SK-N-SH (cell line): Measurements from ENCODE around the gene RFT1. TPM values are rescaled to one million over a fixed set of nuclear protein-coding genes. Genes with fewer than 3 reads are reported as not detected.
A peak's percentile ranks its signal among the peaks of the same experiment; 100 is the strongest.

ENCODE experiments used
- CTCF ChIA-PET: fragments of 300-600, 350-600 bp; formaldehyde crosslinking; extraction: SDS; loops from one replicate; lab custom pipeline; 2021; lab: Yijun Ruan, JAX
- POLR2A ChIA-PET: fragments of 350-600 bp; sonication (Branson Sonifier 250); formaldehyde crosslinking; extraction: SDS; loops from one replicate; lab custom pipeline; 2020; ENCODE audit warnings: antibody characterized with exemption, inconsistent platforms; lab: Yijun Ruan, JAX
- DNase-seq: peaks from one replicate; pipeline ENCODE4 v3.0.0; 2012
- H2AFZ ChIP-seq: fragments of 200-600 bp; sonication (generic); 2 replicates; pipeline ENCODE4 v1.8.1; 2016; ENCODE audit warnings: antibody characterized with exemption, mild to moderate bottlenecking, low read depth
- H3F3A ChIP-seq: fragments of 200-600 bp; sonication (generic); replicated peaks from 2 replicates; pipeline ENCODE3; 2016; ENCODE audit warnings: antibody characterized with exemption, mild to moderate bottlenecking; ENCODE audit not compliant: insufficient read depth
- H3K27ac ChIP-seq, 2 experiments: fragments of 200-500 bp in 1 of 2; fragments of 200-600 bp in 1 of 2; sonication (Bioruptor generic) in 1 of 2; sonication (generic), shearing (Covaris generic) in 1 of 2; 2 replicates each; pipeline versions ENCODE4 v1.5.1 to v1.6.1; 2014 to 2016; ENCODE audit warnings: low read depth in 2 of 2, inconsistent platforms in 1 of 2, low read length in 1 of 2, mild to moderate bottlenecking in 1 of 2, mixed read lengths in 1 of 2
- H3K27me3 ChIP-seq: fragments of 200-600 bp; sonication (generic), shearing (Covaris generic); 2 replicates; pipeline ENCODE4 v1.6.1; 2016; ENCODE audit warnings: mixed run types; ENCODE audit not compliant: insufficient read depth
- H3K36me3 ChIP-seq, 2 experiments: fragments of 200-500 bp in 1 of 2; fragments of 200-600 bp in 1 of 2; sonication (Bioruptor generic) in 1 of 2; sonication (generic) in 1 of 2; replicated peaks in 1 of 2; 2 replicates each; pipeline versions ENCODE3 to v1.5.1; 2014 to 2016; ENCODE audit warnings: low read length in 1 of 2, mild to moderate bottlenecking in 1 of 2; ENCODE audit not compliant: insufficient read depth in 2 of 2, control insufficient read depth in 1 of 2
- H3K4me1 ChIP-seq, 2 experiments: fragments of 200-500 bp in 1 of 2; fragments of 200-600 bp in 1 of 2; sonication (Bioruptor generic) in 1 of 2; sonication (generic), shearing (Covaris generic) in 1 of 2; 2 replicates each; pipeline versions ENCODE4 v1.5.1 to v1.6.1; 2014 to 2016; ENCODE audit warnings: low read depth in 1 of 2, low read length in 1 of 2, mixed run types in 1 of 2; ENCODE audit not compliant: insufficient read depth in 2 of 2, control insufficient read depth in 1 of 2
- H3K4me2 ChIP-seq: fragments of 200-600 bp; sonication (generic), shearing (Covaris generic); 2 replicates; pipeline ENCODE4 v1.6.1; 2017; ENCODE audit warnings: mixed run types
- H3K4me3 ChIP-seq, 2 experiments: fragments of 200-500 bp in 1 of 2; fragments of 200-600 bp in 1 of 2; sonication (Bioruptor generic) in 1 of 2; sonication (generic), shearing (Covaris generic) in 1 of 2; 2 replicates each; pipeline versions ENCODE4 v1.5.1 to v1.8.1; 2014 to 2016; ENCODE audit warnings: low read depth in 2 of 2, inconsistent platforms in 1 of 2, low read length in 1 of 2, mild to moderate bottlenecking in 1 of 2, mixed read lengths in 1 of 2, moderate library complexity in 1 of 2
- H3K79me2 ChIP-seq: fragments of 200-600 bp; sonication (generic); 2 replicates; pipeline ENCODE4 v1.8.1; 2017; ENCODE audit warnings: mild to moderate bottlenecking; ENCODE audit not compliant: insufficient read depth
- H3K9ac ChIP-seq: fragments of 200-600 bp; sonication (generic); 2 replicates; pipeline ENCODE4 v1.6.1; 2017; ENCODE audit warnings: mixed run types
- H3K9me2 ChIP-seq: fragments of 200-600 bp; sonication (generic); 2 replicates; pipeline ENCODE4 v1.6.1; 2017; ENCODE audit warnings: mixed run types
- H3K9me3 ChIP-seq: fragments of 200-600 bp; sonication (generic); 2 replicates; pipeline ENCODE4 v1.6.1; 2017; ENCODE audit warnings: mixed run types, mild to moderate bottlenecking, moderate library complexity
- H4K20me1 ChIP-seq: fragments of 200-600 bp; sonication (generic); 2 replicates; pipeline ENCODE4 v1.6.1; 2017; ENCODE audit warnings: mild to moderate bottlenecking, mixed run types; ENCODE audit not compliant: insufficient read depth
- ELF1 ChIP-seq: IDR thresholded peaks from 2 replicates; pipeline ENCODE4 v1.4.0; 2012
- EP300 ChIP-seq, 2 experiments: IDR thresholded peaks; 2 replicates each; pipeline versions ENCODE4 v1.4.0 to v1.6.1; 2012; ENCODE audit warnings: borderline replicate concordance in 1 of 2, low read depth in 1 of 2, low read length in 1 of 2
- FOSL2 ChIP-seq: IDR thresholded peaks from 2 replicates; pipeline ENCODE4 v1.4.0; 2012; ENCODE audit warnings: low read depth, mild to moderate bottlenecking, moderate library complexity, borderline replicate concordance
- FOXJ3 ChIP-seq: sonication (generic); formaldehyde crosslinking; IDR thresholded peaks from 2 replicates; pipeline ENCODE4 v1.5.1; 2020; ENCODE audit warnings: mild to moderate bottlenecking, missing genetic modification reagents
- GATA2 ChIP-seq: sonication (generic); formaldehyde crosslinking; IDR thresholded peaks from 2 replicates; pipeline ENCODE4 v1.5.0; 2020; ENCODE audit warnings: mild to moderate bottlenecking, missing genetic modification reagents
- MXI1 ChIP-seq: IDR thresholded peaks from 2 replicates; pipeline ENCODE4 v1.6.1; 2012; ENCODE audit warnings: mild to moderate bottlenecking, low read depth, low read length, improper control_type of control experiment
- NRF1 ChIP-seq: IDR thresholded peaks from 2 replicates; pipeline ENCODE4 v1.6.1; 2012; ENCODE audit warnings: low read depth, mild to moderate bottlenecking, low read length
- POLR2AphosphoS5 ChIP-seq: IDR thresholded peaks from 2 replicates; pipeline ENCODE4 v1.6.1; 2012; ENCODE audit warnings: low read depth, low read length
- RAD21 ChIP-seq: IDR thresholded peaks from 2 replicates; pipeline ENCODE4 v1.6.1; 2012; ENCODE audit warnings: mild to moderate bottlenecking, low read length
- RXRA ChIP-seq: IDR thresholded peaks from 2 replicates; pipeline ENCODE4 v1.4.0; 2012; ENCODE audit warnings: low read depth, mild to moderate bottlenecking, borderline replicate concordance
- SIN3A ChIP-seq: IDR thresholded peaks from 2 replicates; pipeline ENCODE4 v1.6.1; 2012; ENCODE audit warnings: low read depth, mild to moderate bottlenecking, low read length, moderate library complexity, borderline replicate concordance
- SMC3 ChIP-seq: IDR thresholded peaks from 2 replicates; pipeline ENCODE4 v1.6.1; 2012; ENCODE audit warnings: low read depth, low read length, improper control_type of control experiment
- TEAD4 ChIP-seq: IDR thresholded peaks from 2 replicates; pipeline ENCODE4 v1.4.0; 2012; ENCODE audit warnings: mild to moderate bottlenecking, borderline replicate concordance; ENCODE audit not compliant: insufficient read depth
- WGBS: methylation state at CpG from one replicate; pipeline ENCODE4 v1.1.6; 2017; ENCODE audit warnings: low lambda C conversion rate; 5-methylcytosine and 5-hydroxymethylcytosine counted together
- polyA plus RNA-seq, 3 experiments: library from polyadenylated mRNA; depleted of rRNA; stranded (reverse); fragments of >200 nt; gene quantifications; 2 replicates each; pipeline ENCODE4 v1.2.3, GENCODE V29; 2012
- TF ChIP-seq, protein P1 (sequence below): IDR thresholded peaks from 2 replicates; pipeline ENCODE4 v1.4.0; 2012; ENCODE audit warnings: low read depth, borderline replicate concordance
- TF ChIP-seq, protein P2 (sequence below): IDR thresholded peaks from 2 replicates; pipeline ENCODE4 v1.4.0; 2012; ENCODE audit warnings: low read depth, borderline replicate concordance

The RFT1 gene
- polyA plus RNA-seq, 1 of the 3 experiments (the other 2 are of a cell fraction), result 13.8 TPM

DNA sequence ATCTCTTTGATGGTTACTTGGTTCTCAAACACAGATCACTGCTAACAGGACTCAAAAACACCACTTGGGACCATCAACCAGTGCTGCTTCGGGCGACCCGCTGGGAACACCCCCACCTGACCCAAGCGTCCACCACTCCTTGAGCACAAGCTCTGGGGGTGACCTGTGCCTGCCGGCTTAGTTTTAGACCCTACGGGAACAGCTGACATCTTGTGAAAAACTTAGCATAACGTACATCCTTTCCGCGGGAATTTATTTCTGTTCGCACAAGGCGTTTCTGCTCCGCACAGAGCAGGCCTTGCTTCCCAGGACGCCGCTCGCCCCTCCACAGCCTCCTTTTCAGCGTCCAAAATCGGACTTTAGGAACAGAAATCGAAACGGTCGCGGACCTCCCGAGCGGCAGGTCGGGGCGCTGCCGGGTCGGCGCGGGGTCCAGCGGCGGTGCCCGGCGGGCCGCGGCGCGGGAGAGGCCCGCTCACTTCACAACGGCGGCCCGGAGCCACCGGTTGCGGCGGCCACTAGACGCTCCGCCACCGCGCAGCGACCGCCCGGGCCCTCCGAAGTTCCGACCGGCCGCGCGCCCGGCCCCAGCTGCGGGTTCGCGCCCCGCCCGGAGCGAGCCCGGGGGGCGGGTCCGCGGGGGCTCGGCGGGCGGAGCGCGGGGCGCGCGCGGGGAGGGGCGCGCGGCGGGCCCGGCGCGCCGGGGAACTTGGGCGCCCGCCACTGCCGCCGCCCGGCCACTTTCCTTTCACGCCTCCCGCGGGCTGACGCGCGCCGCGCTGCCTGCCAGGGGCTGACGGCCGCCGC is 85.3 kb downstream of the RFT1 start:
- ChIA-PET POLR2A (interaction anchor here (1.1 kb wide), 1 partner anchor 17 kb away, joined by 4 read pairs; no protein-coding TSS in a partner anchor), CTCF (interaction anchor here (0.6 to 2.5 kb wide), 6 partner anchors 12 to 161 kb away, joined by 3 to 11 read pairs (median 4); no protein-coding TSS in a partner anchor)
- Histone ChIP-seq H2AFZ (peak overlapping the region; percentile 84), H3F3A (peaks cover 11% of the 10 kb centered on the region), H4K20me1 (no peaks in the 10 kb centered on the region), H3K9ac (peak overlapping the region; percentile 50; the same call in 1 of the 2 replicates), H3K27me3 (no peaks in the 10 kb centered on the region; the same call in 1 of the 2 replicates), H3K4me1 (peaks cover 0 to 6% of the 10 kb centered on the region in 2 experiments; a peak in 2 of 4 replicates), H3K36me3 (no peaks in the 10 kb centered on the region), H3K4me3 (peak overlapping the region; percentile 61 to 75), H3K9me2 (no peaks in the 10 kb centered on the region), H3K9me3 (no peaks in the 10 kb centered on the region), H3K27ac (peak overlapping the region in 1 of 2 experiments; percentile 47; a peak in 1 of 4 replicates), H3K4me2 (peak overlapping the region; percentile 71), H3K79me2 (no peaks in the 10 kb centered on the region; the same call in 1 of the 2 replicates)
- TF ChIP-seq, protein P1, sequence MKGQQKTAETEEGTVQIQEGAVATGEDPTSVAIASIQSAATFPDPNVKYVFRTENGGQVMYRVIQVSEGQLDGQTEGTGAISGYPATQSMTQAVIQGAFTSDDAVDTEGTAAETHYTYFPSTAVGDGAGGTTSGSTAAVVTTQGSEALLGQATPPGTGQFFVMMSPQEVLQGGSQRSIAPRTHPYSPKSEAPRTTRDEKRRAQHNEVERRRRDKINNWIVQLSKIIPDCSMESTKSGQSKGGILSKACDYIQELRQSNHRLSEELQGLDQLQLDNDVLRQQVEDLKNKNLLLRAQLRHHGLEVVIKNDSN, result no peak
- TF ChIP-seq POLR2AphosphoS5 (no peak), NRF1 (no peak), FOSL2 (no peak), EP300 (IDR thresholded peaks at IDR 0.05; ENCODE audit: borderline replicate concordance in 1 of 2, low read depth in 1 of 2, low read length in 1 of 2) (no peak), ELF1 (no peak), GATA2 (no peak), RAD21 (no peak), MXI1 (no peak; the same call in 1 of the 2 replicates), FOXJ3 (no peak), SIN3A (no peak), RXRA (no peak), TEAD4 (no peak)
- DNase-seq, result peak; percentile 92
- WGBS, result 7% methylated on average over 39 of the region's 101 CpGs

DNA sequence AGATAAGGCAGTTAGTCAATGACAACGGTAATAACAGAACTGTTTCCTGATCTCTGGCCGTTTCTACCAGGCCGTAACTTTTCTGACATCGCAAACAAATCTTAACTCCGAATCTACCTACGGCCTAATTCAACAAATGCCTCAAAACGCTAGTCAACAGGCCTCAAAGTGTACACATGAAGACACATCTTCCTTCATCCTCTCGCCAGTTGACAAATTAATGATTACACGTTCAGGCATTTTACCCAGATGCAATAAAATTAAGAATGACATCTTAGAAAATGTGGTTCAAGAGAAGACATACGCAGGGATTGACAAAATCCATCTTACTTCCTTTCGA is 85.9 kb downstream of the RFT1 start:
- Histone ChIP-seq H2AFZ (peak overlapping the region; percentile 84), H4K20me1 (no peaks in the 10 kb centered on the region), H3K4me2 (peak overlapping the region; percentile 71), H3K27ac (no peak overlapping the region), H3K27me3 (no peaks in the 10 kb centered on the region; the same call in 1 of the 2 replicates), H3K9me2 (no peaks in the 10 kb centered on the region), H3K36me3 (no peaks in the 10 kb centered on the region), H3K4me1 (peaks cover 0 to 6% of the 10 kb centered on the region in 2 experiments; a peak in 2 of 4 replicates), H3F3A (peaks cover 11% of the 10 kb centered on the region), H3K9me3 (no peaks in the 10 kb centered on the region), H3K4me3 (peak overlapping the region; percentile 61 to 75), H3K79me2 (no peaks in the 10 kb centered on the region; the same call in 1 of the 2 replicates), H3K9ac (0 out of 2 replicates have a peak overlapping the region, but pooled peaks have one; percentile 50)
- no peak for DNase-seq
- ChIA-PET POLR2A (no interaction called here), CTCF (interaction anchor here (1.1 to 1.3 kb wide), 2 partner anchors 109 to 161 kb away, joined by 4 to 5 read pairs; no protein-coding TSS in a partner anchor)
- TF ChIP-seq RXRA, result no peak
- TF ChIP-seq, protein P2, sequence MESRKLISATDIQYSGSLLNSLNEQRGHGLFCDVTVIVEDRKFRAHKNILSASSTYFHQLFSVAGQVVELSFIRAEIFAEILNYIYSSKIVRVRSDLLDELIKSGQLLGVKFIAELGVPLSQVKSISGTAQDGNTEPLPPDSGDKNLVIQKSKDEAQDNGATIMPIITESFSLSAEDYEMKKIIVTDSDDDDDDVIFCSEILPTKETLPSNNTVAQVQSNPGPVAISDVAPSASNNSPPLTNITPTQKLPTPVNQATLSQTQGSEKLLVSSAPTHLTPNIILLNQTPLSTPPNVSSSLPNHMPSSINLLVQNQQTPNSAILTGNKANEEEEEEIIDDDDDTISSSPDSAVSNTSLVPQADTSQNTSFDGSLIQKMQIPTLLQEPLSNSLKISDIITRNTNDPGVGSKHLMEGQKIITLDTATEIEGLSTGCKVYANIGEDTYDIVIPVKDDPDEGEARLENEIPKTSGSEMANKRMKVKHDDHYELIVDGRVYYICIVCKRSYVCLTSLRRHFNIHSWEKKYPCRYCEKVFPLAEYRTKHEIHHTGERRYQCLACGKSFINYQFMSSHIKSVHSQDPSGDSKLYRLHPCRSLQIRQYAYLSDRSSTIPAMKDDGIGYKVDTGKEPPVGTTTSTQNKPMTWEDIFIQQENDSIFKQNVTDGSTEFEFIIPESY, result no peak
- TF ChIP-seq, protein P1, result no peak
- no peak for TF ChIP-seq SIN3A
- TF ChIP-seq RAD21, result no peak
- no peak for TF ChIP-seq ELF1
- TF ChIP-seq SMC3, result no peak
- no peak for TF ChIP-seq FOXJ3
- WGBS, result 92% methylated on average over 11 of the region's 11 CpGs
